Measurements from ENCODE around the gene ZRANB3.

- TF ChIP-seq CTCF (conservative IDR thresholded peaks at IDR 0.05), result no peak
- TF ChIP-seq EZH2 (IDR thresholded peaks at IDR 0.05; ENCODE audit: low read depth), result no peak
These were observed 323.0 kb downstream of the ZRANB3 start for GRCh38 chr2:135208016-135208415.
